Tongue (tissue), 2 donors: ENCODE results near the gene NRARP. TPM values are rescaled to one million over a fixed set of nuclear protein-coding genes. Genes with fewer than 3 reads are reported as not detected.

Experiments
- DNase-seq: peaks from one replicate; pipeline ENCODE4 v3.0.0-alpha.2; 2015
- total RNA-seq: library from RNA; depleted of rRNA; stranded (reverse); fragments of >200 nt; gene quantifications from one replicate; pipeline ENCODE4 v1.2.3, GENCODE V29; 2014

NRARP gene
- total RNA-seq, 1 donor from 2014 or later, result 18.8 TPM

DNA sequence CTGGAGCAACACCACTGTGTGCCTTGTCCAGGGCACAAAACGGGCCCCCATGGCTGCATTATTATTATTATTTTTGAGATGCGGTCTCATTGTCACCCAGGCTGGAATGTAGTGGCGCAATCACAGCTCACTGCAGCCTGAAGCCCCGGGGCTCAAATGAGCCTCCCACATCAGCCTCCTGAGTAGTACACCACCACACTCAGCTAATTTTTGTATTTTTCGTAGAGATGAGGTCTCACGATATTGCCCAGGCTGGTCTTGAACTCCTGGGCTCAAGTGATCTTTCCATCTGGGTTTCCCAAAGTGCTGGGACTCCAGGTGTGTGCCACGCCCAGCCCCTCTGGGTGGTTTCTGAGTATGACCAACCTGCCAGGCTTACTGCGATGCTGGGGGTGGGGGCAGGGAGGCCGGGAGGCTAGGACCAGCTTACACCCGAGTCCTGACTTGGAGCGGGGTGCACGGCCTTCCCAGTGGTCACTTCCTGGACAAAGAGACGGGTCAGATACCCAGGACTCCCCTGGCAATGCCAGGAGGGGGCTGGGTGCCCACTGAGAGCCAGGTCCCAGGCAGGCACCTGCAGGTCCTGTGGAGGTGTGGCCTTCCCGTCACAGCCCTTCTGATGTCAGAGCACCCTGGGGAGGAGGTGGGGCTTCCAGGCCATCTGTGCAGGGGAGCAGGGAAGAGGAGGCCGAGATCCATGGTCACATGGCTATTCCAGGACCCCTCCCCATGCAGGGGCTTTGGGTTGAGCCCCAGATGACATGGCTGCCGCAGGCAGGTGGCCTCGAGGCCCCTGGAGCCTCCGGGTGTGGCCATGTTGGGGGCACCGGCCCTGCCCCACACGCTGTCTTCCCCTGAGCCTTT, 8.3 kb upstream of the NRARP start:
- DNase-seq, result no peak

DNA sequence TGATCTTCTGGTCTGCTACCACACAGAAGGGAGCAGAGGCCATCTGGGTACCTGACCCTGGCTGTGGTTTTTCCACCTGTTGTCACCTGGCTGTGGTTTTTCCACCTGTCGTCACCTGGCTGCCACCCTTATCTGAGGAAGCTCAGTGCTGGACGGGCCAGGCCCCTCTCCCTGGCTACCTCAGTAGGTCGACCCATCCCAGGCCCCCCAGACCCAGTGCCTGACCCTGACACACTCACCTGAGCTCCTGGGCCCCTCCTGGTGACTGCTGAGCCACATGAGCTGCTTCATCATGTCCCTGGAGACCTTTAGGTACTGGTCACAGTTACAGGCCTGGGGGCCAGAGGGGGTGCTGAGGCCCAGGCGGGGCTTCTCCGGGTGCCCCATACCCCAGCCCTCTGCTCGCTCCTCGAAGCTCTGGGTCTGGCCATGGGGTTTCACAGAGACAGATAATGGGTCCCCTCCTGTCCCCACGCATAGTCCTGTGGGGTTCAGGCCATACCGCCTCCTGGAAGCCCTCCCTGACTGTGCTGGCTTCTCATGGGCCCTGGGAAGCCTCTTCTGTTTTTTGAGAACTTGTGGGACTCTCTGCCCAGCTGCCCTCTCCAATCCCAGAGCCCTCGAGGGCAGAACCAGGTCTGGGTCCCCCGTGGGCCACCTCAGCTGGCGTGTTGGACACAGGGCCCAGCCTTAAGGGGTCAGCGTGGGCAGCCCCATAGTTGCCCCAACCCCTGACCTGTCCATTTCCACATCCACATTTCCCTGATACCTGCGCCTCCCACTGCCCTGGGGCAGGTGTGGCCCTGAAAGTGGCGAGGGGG, 7.5 kb upstream of the NRARP start:
- no peak for DNase-seq

DNA sequence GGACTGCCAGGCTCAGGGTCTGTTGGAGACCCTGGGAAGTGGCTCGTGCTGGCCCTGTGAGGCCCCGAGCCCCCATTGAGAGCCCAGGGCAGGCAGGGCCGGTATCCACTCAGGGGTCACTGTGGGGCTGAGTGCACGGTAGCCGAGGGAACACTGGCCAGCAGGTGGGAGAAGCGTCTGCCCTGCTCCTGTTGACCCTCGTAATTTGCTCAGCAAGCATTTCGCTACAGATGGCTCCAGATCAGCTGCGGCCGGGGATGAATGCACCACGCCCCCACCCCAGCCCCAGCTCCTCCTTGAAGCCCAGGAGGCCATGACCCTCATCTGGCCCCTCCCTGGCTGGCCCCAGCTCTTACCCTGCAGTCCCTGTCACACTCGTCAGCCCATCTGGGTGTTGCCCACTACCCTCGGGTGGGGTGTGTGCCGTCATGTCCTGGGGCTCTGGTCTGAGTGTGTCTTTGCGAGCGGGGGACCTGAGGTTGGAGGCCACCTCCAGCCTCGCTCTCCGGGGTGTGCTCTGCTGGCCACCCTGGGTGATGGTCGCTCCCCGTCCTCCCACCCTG, 6.1 kb upstream of the NRARP start:
- DNase-seq, result no peak

GRCh38 chr9:137307255-137308056, 5.4 kb upstream of the NRARP start:
- DNase-seq, result no peak

DNA sequence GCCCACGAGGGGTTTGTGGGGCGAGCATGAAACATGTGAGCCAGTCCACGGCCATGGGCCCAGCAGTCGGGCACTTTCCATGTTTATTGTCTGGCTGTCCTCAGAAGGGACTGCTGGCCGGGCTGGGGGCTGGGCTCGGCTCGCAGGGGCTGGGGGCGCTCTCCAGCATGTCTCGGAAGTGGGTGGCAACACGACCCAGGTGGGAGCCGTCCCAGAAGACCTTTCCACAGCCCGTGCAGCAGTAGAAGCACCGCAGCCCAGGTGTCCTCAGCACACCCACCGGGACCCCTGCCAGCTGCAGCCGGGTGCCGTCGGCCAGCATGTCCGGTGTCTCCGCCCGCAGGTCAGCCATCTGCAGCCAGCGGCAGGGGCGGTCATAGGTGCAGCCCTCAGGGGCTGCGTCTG, 4.8 kb upstream of the NRARP start:
- DNase-seq, result no peak

GRCh38 chr9:137306066-137306849, 4.2 kb upstream of the NRARP start:
- peak; percentile 26 for DNase-seq

DNA sequence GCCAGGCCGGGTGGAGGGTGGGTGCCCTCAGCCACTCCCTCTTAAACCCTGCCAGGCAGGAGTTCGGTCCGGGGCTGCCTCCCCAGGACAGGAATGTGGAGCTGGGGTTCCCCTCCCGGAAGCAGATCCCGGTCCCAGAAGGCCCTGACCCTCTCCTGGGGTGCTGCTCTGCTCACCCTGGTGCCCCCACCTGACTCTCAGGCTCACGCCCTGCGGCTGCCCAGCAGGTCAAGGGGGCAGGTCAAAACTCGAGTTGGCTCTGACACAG, 3.7 kb upstream of the NRARP start:
- no peak for DNase-seq

DNA sequence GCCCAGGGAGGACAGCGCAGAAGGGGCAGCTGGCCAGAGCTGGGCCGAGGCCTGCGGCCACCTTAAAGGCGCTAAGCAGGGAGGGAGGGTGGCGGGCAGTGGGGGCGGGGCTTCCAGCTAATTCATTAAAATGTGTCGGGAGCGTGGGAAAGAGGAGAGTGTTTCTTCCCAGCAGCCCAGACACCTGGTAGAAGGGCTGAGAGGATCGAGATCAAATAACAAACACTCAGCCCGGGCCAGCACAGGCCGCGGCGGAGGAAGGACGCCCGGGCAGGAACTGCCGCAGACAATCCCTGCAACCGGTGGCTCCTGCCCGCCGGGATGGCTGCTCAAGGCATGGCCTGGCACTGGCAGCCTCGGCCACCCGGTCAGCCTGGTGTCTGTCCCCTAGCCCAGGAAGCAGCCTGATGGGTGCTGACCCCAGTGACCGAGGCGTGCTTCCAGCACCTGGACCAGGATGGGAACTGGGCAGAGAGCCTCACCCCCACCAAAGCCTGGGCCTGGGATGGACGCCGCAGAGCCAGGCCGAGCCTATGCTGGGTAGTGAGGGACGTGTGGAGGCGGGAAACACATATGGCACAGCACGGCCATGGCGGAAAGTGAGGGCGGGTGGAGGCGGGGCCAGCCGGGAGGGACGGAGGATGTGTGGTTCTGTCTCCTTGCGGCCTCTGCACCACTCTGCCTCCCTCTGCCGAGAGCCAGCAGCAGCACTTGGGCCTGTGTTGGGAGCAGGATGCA, 3.2 kb upstream of the NRARP start:
- peak; percentile 78 for DNase-seq

GRCh38 chr9:137304383-137305059, 2.5 kb upstream of the NRARP start:
- DNase-seq, result peak; percentile 36

DNA sequence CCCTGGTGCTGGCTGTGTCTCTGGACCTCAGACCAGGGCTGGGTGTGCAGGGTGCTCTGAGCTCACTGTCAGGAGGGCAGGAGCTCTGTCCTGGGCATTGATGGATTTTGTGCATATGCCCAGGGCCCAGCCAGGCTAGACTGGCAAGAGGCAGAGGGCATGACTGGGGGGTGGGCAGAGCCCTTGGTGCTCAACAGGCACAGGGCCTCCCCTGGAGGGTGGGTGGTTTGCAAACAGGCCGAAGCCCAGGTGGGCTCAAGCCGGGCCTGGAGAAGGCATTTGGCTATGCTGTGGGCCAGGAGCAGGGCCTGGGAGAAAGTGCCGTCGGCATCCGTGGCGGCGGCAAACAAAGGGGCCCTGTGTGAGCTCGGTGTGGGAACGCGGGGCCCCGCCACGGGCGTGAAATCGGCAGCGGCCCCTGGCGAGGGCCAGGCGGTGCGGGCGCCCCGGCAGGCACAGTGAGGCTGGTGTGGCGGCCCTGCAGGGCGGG, 1.9 kb upstream of the NRARP start:
- DNase-seq, result no peak

- peak; percentile 55 for DNase-seq
Measured at GRCh38 chr9:137303151-137303892, 1.3 kb upstream of the NRARP start.

DNA sequence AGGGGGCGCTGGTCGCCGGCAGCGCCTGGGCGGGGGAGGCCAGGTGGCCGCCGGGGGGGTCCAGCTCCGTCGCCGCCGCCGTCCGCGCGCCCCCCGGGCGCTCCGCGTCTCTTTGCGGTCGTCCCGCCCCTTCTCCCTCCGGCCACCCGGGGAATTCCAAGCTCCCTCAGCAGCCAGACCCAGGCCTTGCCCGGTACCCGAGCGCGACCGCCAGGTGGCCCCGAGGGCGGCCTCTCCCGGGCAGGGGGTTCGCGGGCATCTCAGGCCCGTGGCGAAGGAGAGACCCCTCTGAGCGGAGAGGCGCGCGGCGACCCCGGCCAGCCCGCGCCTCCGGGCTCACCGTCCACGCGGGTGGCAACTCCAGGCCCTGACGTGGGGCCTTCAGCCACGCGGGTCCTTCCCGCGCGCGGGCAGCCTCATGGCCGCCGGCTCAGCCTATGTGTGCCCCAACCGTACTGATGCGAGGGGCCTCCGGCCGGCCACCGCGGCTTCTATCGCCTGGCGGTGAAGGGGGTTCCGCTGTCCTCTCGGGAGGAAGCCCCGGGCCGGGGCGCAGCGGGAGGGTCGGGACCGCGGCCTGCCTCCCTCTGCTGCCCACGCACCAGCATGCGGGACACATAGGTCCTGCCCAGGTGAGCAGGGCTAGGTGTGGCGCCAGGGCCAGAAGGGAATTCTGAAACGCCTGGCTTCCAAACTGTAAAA, 529 bp upstream of the NRARP start:
- DNase-seq, result no peak

GRCh38 chr9:137301081-137301947, 757 bp downstream of the NRARP start:
- peak; percentile 63 for DNase-seq

DNA sequence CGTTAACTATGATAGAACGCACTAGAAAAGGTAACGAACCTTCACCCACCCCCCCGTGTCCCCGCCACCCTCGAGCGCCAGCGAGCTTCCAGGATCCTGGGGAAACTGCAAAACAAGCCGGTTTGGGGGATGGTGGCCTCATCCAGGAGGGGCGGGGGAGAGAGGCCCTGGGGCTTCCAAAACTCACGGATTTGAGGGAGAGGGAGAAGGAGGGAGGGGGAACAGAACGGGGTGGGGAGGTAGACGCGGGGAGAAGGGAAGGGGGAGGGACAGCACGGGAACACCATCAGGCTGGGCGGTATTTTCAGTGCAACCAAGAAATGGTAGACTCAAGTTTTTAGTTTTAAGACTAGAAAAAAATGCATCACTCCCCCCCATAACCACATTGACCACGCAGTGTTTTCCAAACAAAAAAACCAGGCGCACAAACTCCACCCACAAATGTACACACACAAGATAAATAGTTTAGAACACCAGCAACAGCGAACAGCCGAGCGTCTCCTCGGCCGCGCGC, 1.4 kb downstream of the NRARP start:
- DNase-seq, result peak; percentile 50

- DNase-seq, result no peak
Measured at GRCh38 chr9:137299938-137300337, 2.1 kb downstream of the NRARP start.

DNA sequence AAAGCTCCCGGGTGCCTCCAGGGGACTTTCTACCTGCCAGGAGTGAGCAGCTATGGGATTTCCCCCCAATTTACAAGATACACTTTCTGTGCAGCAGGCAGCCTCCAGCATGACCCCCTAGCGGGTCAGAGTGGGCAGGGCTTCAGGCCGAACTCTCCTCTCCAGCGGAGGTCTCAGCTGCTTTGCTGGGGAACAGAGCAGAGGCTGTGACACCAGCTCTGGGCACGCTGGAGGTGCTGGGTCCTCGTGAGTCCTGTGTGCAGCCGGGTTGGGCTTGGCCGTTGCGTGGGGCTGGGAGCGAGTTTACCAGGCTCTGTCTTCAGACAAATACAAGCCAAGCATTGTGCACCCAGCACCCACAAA, 2.9 kb downstream of the NRARP start:
- no peak for DNase-seq

DNA sequence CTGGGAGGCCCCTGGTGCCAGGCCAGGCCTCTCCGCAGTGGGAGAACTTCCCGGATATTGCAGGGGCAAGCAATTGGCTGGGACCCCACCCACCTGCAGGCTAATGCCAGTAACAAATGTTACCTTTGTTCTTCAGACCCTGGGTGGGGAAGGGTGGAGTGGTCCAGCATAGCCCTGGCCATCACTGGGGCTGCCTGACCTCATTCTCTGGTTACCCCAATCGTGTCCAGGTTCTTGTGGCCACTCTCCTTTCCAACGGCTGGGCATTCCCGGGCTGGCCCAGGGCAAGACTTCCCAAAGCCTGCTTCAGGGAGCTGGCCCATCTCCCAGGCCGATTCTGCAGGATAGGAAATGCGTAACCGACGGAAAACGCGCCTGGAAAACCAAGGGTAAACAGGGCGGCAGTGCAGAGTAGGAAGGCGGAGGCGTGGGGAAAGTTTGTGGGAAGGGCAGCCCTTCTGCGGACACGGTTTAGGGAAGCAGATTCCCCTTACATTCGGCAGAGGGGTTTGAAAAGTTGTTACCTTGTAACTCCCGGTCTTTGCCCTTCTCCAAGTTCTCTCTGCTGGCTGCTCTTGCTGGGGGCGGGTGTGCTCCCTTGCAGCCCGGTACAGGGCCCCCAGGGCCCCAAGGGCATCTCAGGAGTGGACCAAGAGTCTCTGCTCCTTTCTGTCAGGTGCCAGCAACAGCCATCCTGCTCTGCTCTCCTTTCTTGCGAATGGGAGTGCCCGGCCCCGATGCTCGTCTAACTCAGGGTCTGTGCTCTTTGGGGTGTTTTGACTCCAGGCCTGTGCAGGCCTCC, 3.5 kb downstream of the NRARP start:
- DNase-seq, result no peak
